GM20000 (cell line): ENCODE measurements around the gene PROX1.

Source experiments
- DNase-seq: peaks from one replicate; pipeline ENCODE4 v3.0.0; 2012; ENCODE audit warnings: low spot score
- CTCF ChIP-seq: IDR thresholded peaks from 2 replicates; pipeline ENCODE4 v1.5.1; 2012; ENCODE audit warnings: mild to moderate bottlenecking, control low read depth; ENCODE audit errors: extremely low read depth, missing control alignments

Gene PROX1

GRCh38 chr1:213993929-213994328 lies 6.2 kb downstream of the PROX1 start:
- no peak for DNase-seq
- no peak for TF ChIP-seq CTCF

- no peak for DNase-seq
- no peak for TF ChIP-seq CTCF
These were observed 7.1 kb downstream of the PROX1 start for GRCh38 chr1:213994888-213995287.

GRCh38 chr1:213995603-213996002 lies 7.8 kb downstream of the PROX1 start:
- no peak for TF ChIP-seq CTCF
- DNase-seq, result no peak

- DNase-seq, result no peak
- TF ChIP-seq CTCF, result no peak
These were observed 8.7 kb downstream of the PROX1 start for GRCh38 chr1:213996320-213997037.

GRCh38 chr1:213997038-213997771 lies 9.4 kb downstream of the PROX1 start:
- DNase-seq, result no peak
- TF ChIP-seq CTCF, result no peak

- TF ChIP-seq CTCF, result no peak
- DNase-seq, result no peak
These were observed 10.0 kb downstream of the PROX1 start for GRCh38 chr1:213997772-213998107.

GRCh38 chr1:213998785-213999184 lies 11.0 kb downstream of the PROX1 start:
- DNase-seq, result no peak
- TF ChIP-seq CTCF, result no peak
